ACC112 (cell line): ENCODE results near the gene H6PD.

Source experiments
- H2AFZ ChIP-seq: fragments of 200-600 bp; sonication (generic); one replicate; pipeline ENCODE4 v1.6.0; 2017; ENCODE audit warnings: antibody characterized with exemption, low read length; ENCODE audit not compliant: unreplicated experiment
- H3K27ac ChIP-seq: fragments of 200-600 bp; sonication (generic); 2 replicates; pipeline ENCODE4 v1.5.1; 2014; ENCODE audit warnings: low read depth, mild to moderate bottlenecking, antibody characterized with exemption, low read length, moderate library complexity
- H3K27me3 ChIP-seq: fragments of 200-600 bp; sonication (generic); 2 replicates; pipeline ENCODE4 v1.6.1; 2014; ENCODE audit warnings: mild to moderate bottlenecking, antibody characterized with exemption, low read length, moderate library complexity, mixed read lengths; ENCODE audit not compliant: insufficient read depth
- H3K36me3 ChIP-seq: fragments of 200-600 bp; sonication (generic); 2 replicates; pipeline ENCODE4 v1.6.1; 2016; ENCODE audit warnings: mild to moderate bottlenecking, antibody characterized with exemption, low read length, moderate library complexity, mixed read lengths; ENCODE audit not compliant: insufficient read depth
- H3K4me1 ChIP-seq: fragments of 200-600 bp; sonication (generic); one replicate; pipeline ENCODE4 v1.6.1; 2016; ENCODE audit warnings: low read length, mixed read lengths; ENCODE audit not compliant: insufficient read depth, unreplicated experiment, control insufficient read depth
- H3K4me3 ChIP-seq: fragments of 200-600 bp; sonication (generic); 2 replicates; pipeline ENCODE4 v1.5.1; 2014; ENCODE audit warnings: mild to moderate bottlenecking, low read depth, low read length
- H3K79me2 ChIP-seq: fragments of 200-600 bp; sonication (generic); one replicate; pipeline ENCODE4 v1.6.0; 2016; ENCODE audit warnings: low read length; ENCODE audit not compliant: control insufficient read depth, unreplicated experiment, insufficient read depth

Gene H6PD

GRCh38 chr1:9234223-9235095, at the start of gene H6PD:
H6PD (plus strand) TSS chr1:9234774; CDS start chr1:9244935, 10,161 bp downstream.
- H2AFZ ChIP-seq = peak within 1 kb of the TSS; percentile 64
- peaks cover 54% of the 10 kb centered on the region for H3K4me1 ChIP-seq
- peak within 1 kb of the TSS; percentile 94 for H3K27ac ChIP-seq

GRCh38 chr1:9186082-9186859, 48.3 kb upstream of the H6PD start:
- Histone ChIP-seq H3K27ac (no peak overlapping the region), H2AFZ (no peak overlapping the region)

More at GRCh38 chr1:9234223-9235095, at the start of gene H6PD:
- Histone ChIP-seq H3K79me2 (peaks cover 29% of the 10 kb centered on the region), H3K36me3 (no peaks in the 10 kb centered on the region), H3K27me3 (no peaks in the 10 kb centered on the region), H3K4me3 (peak within 1 kb of the TSS; percentile 81)

GRCh38 chr1:9187004-9187403, 47.6 kb upstream of the H6PD start:
- Histone ChIP-seq H3K36me3 (no peaks in the 10 kb centered on the region), H3K27me3 (no peaks in the 10 kb centered on the region), H3K4me3 (no peak overlapping the region), H3K4me1 (no peaks in the 10 kb centered on the region), H2AFZ (no peak overlapping the region), H3K79me2 (peaks cover 3% of the 10 kb centered on the region), H3K27ac (no peak overlapping the region)

More at GRCh38 chr1:9186082-9186859, 48.3 kb upstream of the H6PD start:
- no peak overlapping the region for H3K4me3 ChIP-seq
- no peaks in the 10 kb centered on the region for H3K4me1 ChIP-seq
- peaks cover 10% of the 10 kb centered on the region for H3K79me2 ChIP-seq
- no peaks in the 10 kb centered on the region for H3K36me3 ChIP-seq
- H3K27me3 ChIP-seq = no peaks in the 10 kb centered on the region

GRCh38 chr1:9190234-9190633, 44.3 kb upstream of the H6PD start:
- no peak overlapping the region for H2AFZ ChIP-seq
- peaks cover 17% of the 10 kb centered on the region for H3K4me1 ChIP-seq
- peaks cover 4% of the 10 kb centered on the region for H3K79me2 ChIP-seq
- H3K4me3 ChIP-seq = no peak overlapping the region
- H3K27me3 ChIP-seq = no peaks in the 10 kb centered on the region
- H3K36me3 ChIP-seq = no peaks in the 10 kb centered on the region
- H3K27ac ChIP-seq = no peak overlapping the region

- H3K27ac ChIP-seq = no peak overlapping the region
Observed at GRCh38 chr1:9191231-9191630, 43.3 kb upstream of the H6PD start.

GRCh38 chr1:9192578-9193232, 41.9 kb upstream of the H6PD start:
- H3K4me3 ChIP-seq = no peak overlapping the region
- peaks cover 36% of the 10 kb centered on the region for H3K4me1 ChIP-seq
- no peaks in the 10 kb centered on the region for H3K36me3 ChIP-seq
- H2AFZ ChIP-seq = no peak overlapping the region
- H3K79me2 ChIP-seq = peaks cover 7% of the 10 kb centered on the region
- H3K27ac ChIP-seq = peak overlapping the region; percentile 47
- no peaks in the 10 kb centered on the region for H3K27me3 ChIP-seq

More at GRCh38 chr1:9191231-9191630, 43.3 kb upstream of the H6PD start:
- peaks cover 4% of the 10 kb centered on the region for H3K79me2 ChIP-seq
- no peak overlapping the region for H3K4me3 ChIP-seq
- H3K27me3 ChIP-seq = no peaks in the 10 kb centered on the region
- peaks cover 23% of the 10 kb centered on the region for H3K4me1 ChIP-seq
- no peak overlapping the region for H2AFZ ChIP-seq
- no peaks in the 10 kb centered on the region for H3K36me3 ChIP-seq

GRCh38 chr1:9193233-9193625, 41.3 kb upstream of the H6PD start:
- H2AFZ ChIP-seq = no peak overlapping the region
- peaks cover 12% of the 10 kb centered on the region for H3K79me2 ChIP-seq
- H3K27me3 ChIP-seq = no peaks in the 10 kb centered on the region
- no peak overlapping the region for H3K4me3 ChIP-seq
- peaks cover 42% of the 10 kb centered on the region for H3K4me1 ChIP-seq
- no peaks in the 10 kb centered on the region for H3K36me3 ChIP-seq
- peak overlapping the region; percentile 47 for H3K27ac ChIP-seq

- Histone ChIP-seq H3K27me3 (no peaks in the 10 kb centered on the region), H3K4me1 (peaks cover 47% of the 10 kb centered on the region), H2AFZ (no peak overlapping the region), H3K36me3 (no peaks in the 10 kb centered on the region), H3K79me2 (peaks cover 15% of the 10 kb centered on the region), H3K4me3 (no peak overlapping the region), H3K27ac (no peak overlapping the region)
Observed at GRCh38 chr1:9194024-9194423, 40.5 kb upstream of the H6PD start.

- Histone ChIP-seq H3K27me3 (no peaks in the 10 kb centered on the region), H3K36me3 (no peaks in the 10 kb centered on the region), H3K79me2 (peaks cover 24% of the 10 kb centered on the region), H3K4me1 (peaks cover 63% of the 10 kb centered on the region), H2AFZ (peak overlapping the region; percentile 35), H3K27ac (peak overlapping the region; percentile 98), H3K4me3 (peak overlapping the region; percentile 68)
Observed at GRCh38 chr1:9195651-9196050, 38.9 kb upstream of the H6PD start.
